Measurements from ENCODE around the gene KIF3C. TPM values are rescaled to one million over a fixed set of nuclear protein-coding genes. Genes with fewer than 3 reads are reported as not detected.
A peak's percentile ranks its signal among the peaks of the same experiment; 100 is the strongest.

The KIF3C gene
- total RNA-seq, 2 donors from 2014 or later = 42.9 to 51.4 TPM

GRCh38 chr2:25881764-25882163 is 100.5 kb downstream of the KIF3C start:
- no peak overlapping the region for H3K4me3 ChIP-seq (ENCODE audit: low read length)

GRCh38 chr2:25879133-25879730 is 103.1 kb downstream of the KIF3C start:
- Histone ChIP-seq H3K4me3 (ENCODE audit: low read length) (peak overlapping the region; percentile 85), H3K9me3 (ENCODE audit: control insufficient read depth, low read length) (no peaks in the 10 kb centered on the region), H3K27me3 (ENCODE audit: control insufficient read depth, insufficient read depth, low read length, poor library complexity, severe bottlenecking) (peaks cover 4% of the 10 kb centered on the region), H3K36me3 (ENCODE audit: control insufficient read depth, insufficient read depth, low read length) (peaks cover 8% of the 10 kb centered on the region), H3K4me1 (ENCODE audit: control insufficient read depth, insufficient read depth, low read length) (no peaks in the 10 kb centered on the region), H3K27ac (ENCODE audit: low read depth, low read length) (no peak overlapping the region), H3K9ac (ENCODE audit: extremely low read depth, low read length, poor library complexity, severe bottlenecking) (peak overlapping the region; percentile 33)
- H3K4me1 Mint-ChIP-seq = peaks cover 10% of the 10 kb centered on the region
- peak overlapping the region; percentile 95 for H3K27ac Mint-ChIP-seq
- peak overlapping the region; percentile 95 for H3K4me3 Mint-ChIP-seq
- DNase-seq = no peak
- WGBS, 2 experiments (ENCODE audit: insufficient coverage in 1 of 2, insufficient read length in 1 of 2) = 91% methylated on average over 3 to 5 of the region's 5 CpGs
- no peak for TF ChIP-seq CTCF (conservative IDR thresholded peaks at IDR 0.05)
- H3K27me3 Mint-ChIP-seq (ENCODE audit: insufficient read depth) = peaks cover 24% of the 10 kb centered on the region
- no peaks in the 10 kb centered on the region for H3K9me3 Mint-ChIP-seq
- H3K36me3 Mint-ChIP-seq (ENCODE audit: low read depth) = peaks cover 4% of the 10 kb centered on the region

More at GRCh38 chr2:25881764-25882163, 100.5 kb downstream of the KIF3C start:
- Mint-ChIP-seq H3K36me3 (ENCODE audit: low read depth) (no peaks in the 10 kb centered on the region), H3K4me3 (no peak overlapping the region), H3K27ac (no peak overlapping the region), H3K9me3 (no peaks in the 10 kb centered on the region), H3K27me3 (ENCODE audit: insufficient read depth) (peaks cover 26% of the 10 kb centered on the region), H3K4me1 (peaks cover 7% of the 10 kb centered on the region)
- Histone ChIP-seq H3K36me3 (ENCODE audit: control insufficient read depth, insufficient read depth, low read length) (no peaks in the 10 kb centered on the region), H3K4me1 (ENCODE audit: control insufficient read depth, insufficient read depth, low read length) (no peaks in the 10 kb centered on the region), H3K9ac (ENCODE audit: extremely low read depth, low read length, poor library complexity, severe bottlenecking) (no peak overlapping the region), H3K27ac (ENCODE audit: low read depth, low read length) (no peak overlapping the region), H3K27me3 (ENCODE audit: control insufficient read depth, insufficient read depth, low read length, poor library complexity, severe bottlenecking) (peaks cover 4% of the 10 kb centered on the region), H3K9me3 (ENCODE audit: control insufficient read depth, low read length) (no peaks in the 10 kb centered on the region)
- no peak for DNase-seq
- 95% methylated on average over 4 of the region's 4 CpGs; no CpG with 5 or more reads in 1 of the 2 experiments for WGBS, 2 experiments (ENCODE audit: insufficient coverage in 1 of 2, insufficient read length in 1 of 2)
- TF ChIP-seq CTCF (conservative IDR thresholded peaks at IDR 0.05) = no peak

- peaks cover 6% of the 10 kb centered on the region for H3K36me3 Mint-ChIP-seq (ENCODE audit: low read depth)
- H3K4me1 Mint-ChIP-seq = peaks cover 10% of the 10 kb centered on the region
- H3K27ac Mint-ChIP-seq = peak within 1 kb of the TSS; percentile 99
- H3K9me3 Mint-ChIP-seq = no peaks in the 10 kb centered on the region
- peaks cover 14% of the 10 kb centered on the region for H3K36me3 ChIP-seq (ENCODE audit: control insufficient read depth, insufficient read depth, low read length)
- H3K9ac ChIP-seq (ENCODE audit: extremely low read depth, low read length, poor library complexity, severe bottlenecking) = peak within 1 kb of the TSS; percentile 94
- H3K27ac ChIP-seq (ENCODE audit: low read depth, low read length) = peak within 1 kb of the TSS; percentile 80
- H3K27me3 Mint-ChIP-seq (ENCODE audit: insufficient read depth) = peaks cover 22% of the 10 kb centered on the region
- H3K4me3 Mint-ChIP-seq = peak within 1 kb of the TSS; percentile 95
- H3K9me3 ChIP-seq (ENCODE audit: control insufficient read depth, low read length) = no peaks in the 10 kb centered on the region
- no peaks in the 10 kb centered on the region for H3K4me1 ChIP-seq (ENCODE audit: control insufficient read depth, insufficient read depth, low read length)
- peak within 1 kb of the TSS; percentile 87 for H3K4me3 ChIP-seq (ENCODE audit: low read length)
- TF ChIP-seq CTCF (conservative IDR thresholded peaks at IDR 0.05) = no peak
- 4 to 16% methylated on average over 16 to 56 of the region's 56 CpGs for WGBS, 2 experiments (ENCODE audit: insufficient coverage in 1 of 2, insufficient read length in 1 of 2)
- peaks cover 4% of the 10 kb centered on the region for H3K27me3 ChIP-seq (ENCODE audit: control insufficient read depth, insufficient read depth, low read length, poor library complexity, severe bottlenecking)
- peak; percentile 98 for DNase-seq
Measured at GRCh38 chr2:25878361-25879132, 103.8 kb downstream of the KIF3C start, which contains the start of gene ASXL2. Gene ASXL2, minus strand, starts transcription at chr2:25878487. Its CDS starts 265 bp downstream, at chr2:25878222.
